DLD1 (cell line): ENCODE results near the gene PGAM2.

Experiments
- in situ Hi-C: cut with HindIII; loops from 2 replicates; pipeline ENCODE4 v1.10.0; 2017; ENCODE audit warnings: low sequenced_read_pairs

The PGAM2 gene

GRCh38 chr7:44103923-44104859 lies 38.8 kb upstream of the PGAM2 start, which contains the start of gene AEBP1:
Gene AEBP1 (plus strand): TSS chr7:44104345. CDS start chr7:44104666, 321 bp downstream.
- in situ Hi-C loops = no loop called here

GRCh38 chr7:44103566-44103922 lies 38.2 kb upstream of the PGAM2 start:
- in situ Hi-C loops = no loop called here

DNA sequence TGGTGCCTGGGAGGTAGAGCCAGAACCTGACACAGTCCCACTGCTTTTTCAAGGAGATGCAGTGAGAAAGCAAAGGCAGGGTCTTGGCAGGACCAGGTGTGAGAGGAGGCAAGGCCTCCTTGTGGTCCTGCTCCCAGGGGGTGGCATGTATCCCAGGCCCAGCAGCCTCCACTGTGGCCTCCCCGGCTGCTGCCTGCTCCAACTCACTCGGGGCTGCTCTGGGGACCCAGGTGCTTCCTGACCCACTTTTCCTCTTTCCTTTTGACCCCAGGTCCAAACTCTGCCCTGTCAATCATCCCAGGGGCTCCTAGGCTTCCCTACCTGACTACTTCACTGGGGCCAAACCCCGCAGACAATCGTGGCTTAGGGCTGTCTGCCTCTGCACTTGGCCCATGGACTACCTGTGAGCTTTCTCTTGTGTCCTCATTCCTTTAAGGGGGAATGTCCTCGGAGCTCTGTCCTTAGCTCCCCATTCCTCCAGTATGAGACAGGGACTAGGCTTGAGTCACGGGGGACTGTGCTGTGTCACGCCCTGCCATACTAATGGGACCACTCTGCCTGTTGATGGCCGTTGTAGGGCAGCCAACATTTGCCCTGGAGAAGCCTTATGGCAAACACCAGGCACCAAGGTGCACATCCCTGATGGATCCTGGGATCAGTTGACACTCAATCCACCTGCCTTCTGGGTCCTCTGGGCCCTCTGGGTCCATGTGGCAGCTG lies 37.6 kb upstream of the PGAM2 start:
- in situ Hi-C loops = no loop called here

DNA sequence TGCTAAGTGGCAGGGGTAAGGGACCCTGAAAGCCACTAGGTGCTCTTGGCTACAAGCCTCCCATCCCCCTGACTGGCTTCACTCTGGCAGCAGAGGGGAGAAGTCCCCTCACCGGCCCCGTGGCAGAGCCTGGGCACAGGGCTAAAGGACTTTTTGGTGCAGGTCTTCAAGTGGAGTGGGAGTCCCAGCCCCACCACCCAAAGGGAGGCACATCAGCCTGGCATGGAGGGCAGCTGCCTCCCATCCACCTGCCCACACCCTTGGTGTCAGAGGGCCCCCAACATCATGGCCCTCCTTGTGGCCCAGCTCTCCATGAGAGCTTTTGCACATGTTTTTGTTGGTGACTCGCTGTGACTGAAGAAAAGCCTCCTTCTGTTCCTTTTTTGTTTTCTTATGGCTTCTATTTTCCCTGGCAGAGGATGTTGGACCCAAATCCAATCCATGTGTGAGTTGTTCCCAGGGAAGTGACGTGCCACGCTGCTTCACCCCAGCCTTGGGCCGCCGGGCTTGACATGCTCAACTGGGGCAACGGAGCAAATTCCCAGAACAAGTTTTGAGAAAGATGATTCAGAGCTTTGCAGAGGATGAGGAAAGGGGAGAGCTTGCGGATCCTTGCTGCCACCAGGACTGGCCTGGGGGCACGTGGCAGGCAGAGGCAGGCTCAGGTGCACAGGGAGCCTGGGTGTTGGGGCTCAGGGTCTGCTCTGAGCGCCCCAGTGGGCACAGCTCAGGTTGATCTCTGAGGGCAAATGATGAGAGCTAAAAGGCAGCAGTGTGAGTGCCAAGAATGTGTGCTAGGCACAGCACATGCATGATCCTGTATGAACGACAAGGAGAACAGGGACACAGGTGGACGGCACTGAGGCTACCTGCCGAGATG lies 36.8 kb upstream of the PGAM2 start:
- in situ Hi-C loops = no loop called here

GRCh38 chr7:44101303-44101965 lies 36.1 kb upstream of the PGAM2 start:
- in situ Hi-C loops = no loop called here

GRCh38 chr7:44100458-44101302 lies 35.3 kb upstream of the PGAM2 start:
- in situ Hi-C loops = no loop called here

- in situ Hi-C loops = no loop called here
Observed at GRCh38 chr7:44099669-44100068, 34.3 kb upstream of the PGAM2 start.

DNA sequence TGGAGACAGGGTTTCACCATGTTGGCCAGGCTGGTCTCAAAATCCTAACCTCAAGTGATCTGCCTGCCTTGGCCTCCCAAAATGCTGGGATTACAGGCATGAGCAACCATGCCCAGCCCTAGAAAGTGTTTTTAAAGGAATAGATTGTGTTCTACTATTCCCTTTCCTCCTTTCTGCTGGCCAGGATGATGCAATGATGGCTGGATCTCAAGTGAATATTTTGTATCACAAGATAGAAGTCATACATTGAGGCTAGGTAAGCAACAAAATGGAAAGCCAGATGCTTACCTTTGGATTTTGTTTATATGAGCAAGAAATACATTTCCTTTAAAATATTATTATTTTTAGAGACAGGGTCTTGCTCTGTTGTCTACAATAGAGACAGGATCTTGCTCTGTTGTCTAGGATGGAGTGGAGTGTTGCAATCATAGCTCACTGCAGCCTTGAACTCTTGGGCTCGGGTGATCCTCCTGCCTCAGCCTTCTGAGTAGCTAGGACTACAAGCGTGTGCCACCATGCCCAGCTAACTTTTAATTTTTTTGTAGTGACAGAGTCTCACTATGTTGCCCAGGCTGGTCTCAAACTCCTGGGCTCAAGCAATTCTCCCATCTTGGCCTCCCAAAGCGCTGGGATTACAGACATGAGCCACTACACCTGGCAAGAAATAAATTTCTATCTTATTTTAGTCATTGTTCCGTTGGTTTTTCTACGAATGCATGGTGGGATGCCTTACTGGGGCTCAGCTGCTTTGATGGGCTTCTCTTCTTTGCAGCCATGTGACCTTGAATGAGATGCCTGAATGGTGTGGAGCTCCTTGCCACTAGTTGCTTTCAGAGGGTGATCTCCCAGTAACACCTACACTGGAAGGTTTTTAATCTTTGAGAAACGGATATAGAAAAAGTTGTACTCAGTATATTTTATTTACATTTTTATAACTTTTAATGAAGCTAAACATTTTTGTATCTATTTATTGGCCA lies 33.0 kb upstream of the PGAM2 start:
- in situ Hi-C loops = no loop called here

- in situ Hi-C loops = no loop called here
Observed at GRCh38 chr7:44097064-44097932, 31.9 kb upstream of the PGAM2 start.

DNA sequence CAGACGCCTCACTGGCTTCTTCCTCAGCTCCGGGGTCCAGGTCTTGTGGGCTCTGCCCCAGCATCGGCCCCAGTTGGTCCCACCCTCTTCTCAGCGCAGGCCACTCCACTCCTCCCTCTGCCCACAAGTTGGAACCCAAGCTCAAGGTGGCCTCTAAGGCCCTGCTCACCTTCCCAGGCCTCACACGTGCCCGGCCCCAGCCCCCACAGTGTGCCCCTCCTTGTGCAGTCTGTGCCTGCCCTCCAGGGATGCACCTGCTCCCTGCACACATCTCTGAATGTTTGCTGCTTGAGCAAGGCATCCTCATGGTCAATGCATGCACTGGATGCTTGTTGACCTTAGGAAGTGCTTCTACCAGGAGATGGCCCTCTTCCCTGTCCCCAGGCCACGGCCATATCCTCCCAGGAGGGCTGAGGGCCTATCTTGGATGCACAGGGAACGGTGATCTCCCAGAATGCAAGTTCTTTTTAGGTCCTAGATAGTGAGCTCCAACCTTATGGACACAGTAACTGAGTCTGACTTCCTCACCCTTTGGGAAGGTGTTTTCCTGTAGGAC lies 31.0 kb upstream of the PGAM2 start:
- in situ Hi-C loops = no loop called here

- in situ Hi-C loops = no loop called here
Observed at GRCh38 chr7:44095781-44096180, 30.4 kb upstream of the PGAM2 start.

DNA sequence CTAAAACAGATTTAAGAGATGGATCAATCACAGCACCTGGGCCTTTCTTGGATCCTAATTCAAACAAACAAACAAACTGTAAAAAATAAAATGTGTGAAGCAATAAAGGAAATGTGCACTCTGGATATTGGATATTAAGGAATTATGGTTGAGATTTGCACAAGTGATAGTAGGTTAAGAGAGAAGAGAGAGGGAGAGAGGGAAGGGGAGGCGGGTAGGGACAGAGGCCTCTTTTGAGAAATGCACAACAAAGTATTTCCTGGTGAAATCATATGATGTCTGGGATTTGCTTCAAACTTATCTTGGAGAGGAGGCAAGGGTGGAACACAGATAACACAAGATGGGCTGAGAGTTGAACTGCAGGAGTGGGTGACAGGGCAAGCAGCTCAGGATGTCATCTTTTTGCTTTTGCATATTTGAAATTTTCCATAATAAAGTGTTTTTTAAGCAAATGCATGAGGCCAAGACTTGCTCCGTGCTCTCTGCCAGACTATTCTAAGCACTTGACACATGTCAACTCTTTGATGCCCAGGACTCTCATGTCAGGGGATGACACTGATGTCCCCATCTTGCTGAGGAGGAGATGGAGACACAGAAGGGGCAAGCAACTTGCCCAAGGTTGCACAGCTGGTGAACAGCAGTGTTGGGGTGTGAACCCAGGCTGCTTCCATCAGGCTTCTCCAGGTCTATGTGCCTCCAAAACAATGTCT lies 29.7 kb upstream of the PGAM2 start:
- in situ Hi-C loops = no loop called here

GRCh38 chr7:44094365-44094764 lies 29.0 kb upstream of the PGAM2 start:
- in situ Hi-C loops = no loop called here

- in situ Hi-C loops = no loop called here
Observed at GRCh38 chr7:44093102-44093641, 27.8 kb upstream of the PGAM2 start.

- in situ Hi-C loops = no loop called here
Observed at GRCh38 chr7:44087911-44088838, 22.8 kb upstream of the PGAM2 start.
